ENCODE measurements around the gene SGPL1. TPM values are rescaled to one million over a fixed set of nuclear protein-coding genes. Genes with fewer than 3 reads are reported as not detected.
"Not testable (repeated sequence)": the region's sequence is repeated elsewhere in the genome, so short reads cannot be mapped to it uniquely, and the experiment has no call there.

SGPL1 gene
- total RNA-seq, 2 donors from 2014 or later, result 27.4 to 40.5 TPM

DNA sequence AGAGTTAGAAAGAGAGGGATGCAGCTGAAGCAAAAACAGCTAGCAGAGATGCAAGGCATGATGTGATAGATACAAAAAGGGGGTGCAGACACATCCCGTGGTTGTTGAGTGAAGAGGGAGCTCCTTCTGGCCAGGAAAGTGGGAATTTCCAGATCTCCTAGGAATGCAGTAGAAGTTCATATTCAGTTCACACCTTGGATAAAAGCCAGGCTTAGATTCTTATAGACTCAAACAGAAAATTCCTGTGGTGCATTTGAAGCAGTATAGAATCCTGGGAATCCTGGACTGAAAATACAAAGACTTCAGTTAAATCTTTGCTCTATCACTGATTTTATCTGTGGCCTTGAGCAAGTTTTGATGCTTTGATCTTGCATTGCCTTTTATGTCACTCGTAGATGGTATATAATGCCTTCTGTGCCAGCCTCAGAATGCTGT is 33.9 kb downstream of the SGPL1 start:
- ATAC-seq (no peak), DNase-seq (ENCODE audit: low spot score) (no peak)
- Mint-ChIP-seq H3K27me3 (no peaks in the 10 kb centered on the region), H3K36me3 (no peaks in the 10 kb centered on the region), H3K4me3 (no peak overlapping the region), H3K27ac (no peak overlapping the region), H3K9me3 (no peaks in the 10 kb centered on the region), H3K4me1 (ENCODE audit: low read depth in 2 of 2) (peaks cover 10 to 13% of the 10 kb centered on the region in 2 donors)

DNA sequence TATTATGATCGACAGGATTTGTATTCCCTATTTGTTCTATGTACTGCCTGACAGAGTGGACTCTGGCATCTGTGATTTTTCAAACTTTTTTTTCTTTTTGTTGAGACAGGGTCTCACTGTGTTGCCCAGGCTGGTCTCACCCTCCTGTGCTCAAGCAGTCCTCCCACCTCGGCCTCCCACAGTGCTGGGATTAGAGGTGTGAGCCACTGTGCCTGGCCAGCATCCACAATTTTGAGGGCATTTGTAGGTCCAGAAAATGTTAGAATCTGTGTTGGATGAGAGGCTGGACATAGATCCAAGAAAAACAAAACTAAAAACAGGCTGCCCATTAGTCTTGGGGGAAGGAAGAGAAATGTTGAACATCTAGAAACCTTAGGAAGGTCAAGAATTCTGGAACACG is 34.3 kb downstream of the SGPL1 start:
- no peak for ATAC-seq
- no peak overlapping the region for H3K27ac Mint-ChIP-seq

DNA sequence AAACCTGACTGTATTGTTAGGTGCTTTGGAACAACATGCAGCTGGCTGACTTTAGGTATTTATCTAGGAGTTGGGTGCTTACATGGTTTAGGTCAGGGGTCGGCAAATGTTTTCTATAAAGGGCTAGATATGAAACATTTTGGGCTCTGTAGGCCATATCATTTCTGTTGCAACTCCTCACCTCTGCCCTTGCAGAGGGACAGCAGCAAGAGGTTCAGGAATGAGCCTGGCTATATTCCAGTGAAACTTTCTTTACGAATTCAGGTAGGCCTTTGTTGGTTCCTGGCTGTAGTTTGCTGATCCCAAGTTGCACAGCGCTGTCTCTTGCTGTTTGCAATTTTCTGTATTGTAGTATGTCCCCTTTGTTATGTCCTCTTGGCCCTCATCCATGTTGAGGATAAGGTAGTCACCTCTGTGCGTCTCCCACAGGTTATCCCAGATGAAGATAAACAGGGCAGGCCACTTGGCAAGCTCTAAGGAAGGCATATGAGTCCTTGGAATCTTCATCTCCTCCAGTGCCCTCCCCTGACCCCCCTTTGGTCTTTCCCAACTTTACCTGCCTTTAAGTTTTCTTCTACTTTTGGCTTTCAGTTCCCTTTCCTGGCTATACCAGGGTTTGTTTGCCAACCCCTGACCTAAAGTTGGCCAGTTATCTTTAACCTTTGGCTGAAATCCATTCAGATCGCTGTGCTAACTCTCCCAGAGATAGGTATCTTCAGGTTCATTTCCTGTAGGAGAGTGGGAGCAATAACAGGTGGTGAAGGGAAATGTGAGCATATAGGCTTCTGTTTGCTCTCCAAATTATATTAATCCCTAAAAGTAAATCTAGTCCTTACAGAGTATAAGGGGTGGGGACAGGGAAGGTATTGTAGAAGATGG is 36.1 kb downstream of the SGPL1 start:
- DNase-seq (ENCODE audit: low spot score) (no peak), ATAC-seq (no peak)
- no peaks in the 10 kb centered on the region for H3K27me3 Mint-ChIP-seq
- peaks cover 21 to 23% of the 10 kb centered on the region in 2 donors for H3K4me1 Mint-ChIP-seq (ENCODE audit: low read depth in 2 of 2)
- H3K9me3 Mint-ChIP-seq, result no peaks in the 10 kb centered on the region
- H3K4me3 Mint-ChIP-seq, result no peak overlapping the region
- H3K36me3 Mint-ChIP-seq, result no peaks in the 10 kb centered on the region
- H3K27ac Mint-ChIP-seq, result no peak overlapping the region

More for the DNA sequence above, 34.3 kb downstream of the SGPL1 start:
- DNase-seq (ENCODE audit: low spot score), result no peak
- H3K4me1 Mint-ChIP-seq (ENCODE audit: low read depth in 2 of 2), result peaks cover 10 to 13% of the 10 kb centered on the region in 2 donors
- H3K4me3 Mint-ChIP-seq, result no peak overlapping the region
- H3K27me3 Mint-ChIP-seq, result no peaks in the 10 kb centered on the region
- H3K36me3 Mint-ChIP-seq, result no peaks in the 10 kb centered on the region
- no peaks in the 10 kb centered on the region for H3K9me3 Mint-ChIP-seq

DNA sequence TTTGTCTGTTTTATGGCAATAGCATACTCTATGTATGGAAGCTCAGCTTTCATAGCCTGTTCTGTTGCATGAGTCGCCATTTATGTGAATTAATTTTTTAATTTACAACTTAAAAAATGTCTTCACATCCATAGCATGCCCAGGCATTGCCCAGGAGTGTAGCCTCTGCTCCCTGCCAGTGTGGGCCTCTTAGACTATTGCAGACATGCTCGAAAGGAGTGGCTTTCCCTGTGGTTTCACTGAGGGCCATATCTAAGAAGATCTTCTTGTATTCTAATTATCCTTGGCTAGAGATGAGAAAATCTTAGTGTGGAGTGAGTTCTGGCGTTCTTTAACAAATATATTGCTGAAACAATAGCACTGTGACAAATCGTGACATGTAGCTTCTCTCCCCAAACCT is 37.3 kb downstream of the SGPL1 start:
- Mint-ChIP-seq H3K4me1 (ENCODE audit: low read depth in 2 of 2) (peaks cover 21 to 24% of the 10 kb centered on the region in 2 donors), H3K4me3 (no peak overlapping the region), H3K9me3 (no peaks in the 10 kb centered on the region), H3K27me3 (no peaks in the 10 kb centered on the region), H3K27ac (no peak overlapping the region), H3K36me3 (no peaks in the 10 kb centered on the region)
- ATAC-seq, result no peak
- no peak for DNase-seq (ENCODE audit: low spot score)

DNA sequence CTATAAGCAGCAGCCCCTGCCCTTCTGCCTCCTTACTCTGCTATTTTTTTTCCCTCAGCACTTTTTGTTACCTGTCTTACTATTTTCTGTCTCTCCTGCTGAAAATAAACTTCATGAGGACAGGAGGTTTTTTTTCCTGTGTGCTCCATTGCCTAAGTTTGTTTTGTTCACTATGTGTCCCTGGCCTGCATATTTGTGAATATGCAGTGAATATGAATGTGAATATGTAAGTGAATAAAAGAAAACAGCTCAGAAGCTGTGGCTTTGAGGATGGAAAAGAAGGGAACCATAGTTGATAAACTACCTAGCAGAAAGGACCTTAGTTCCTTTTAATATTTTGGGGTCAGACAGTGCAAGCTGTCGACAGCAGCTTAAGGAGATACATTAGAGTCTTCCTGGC is 37.7 kb downstream of the SGPL1 start:
- H3K36me3 Mint-ChIP-seq, result peaks cover 1% of the 10 kb centered on the region
- no peak overlapping the region for H3K27ac Mint-ChIP-seq
- ATAC-seq, result no peak
- H3K4me3 Mint-ChIP-seq, result no peak overlapping the region
- H3K27me3 Mint-ChIP-seq, result no peaks in the 10 kb centered on the region
- no peaks in the 10 kb centered on the region for H3K9me3 Mint-ChIP-seq
- no peak for DNase-seq (ENCODE audit: low spot score)
- peaks cover 21 to 23% of the 10 kb centered on the region in 2 donors for H3K4me1 Mint-ChIP-seq (ENCODE audit: low read depth in 2 of 2)

DNA sequence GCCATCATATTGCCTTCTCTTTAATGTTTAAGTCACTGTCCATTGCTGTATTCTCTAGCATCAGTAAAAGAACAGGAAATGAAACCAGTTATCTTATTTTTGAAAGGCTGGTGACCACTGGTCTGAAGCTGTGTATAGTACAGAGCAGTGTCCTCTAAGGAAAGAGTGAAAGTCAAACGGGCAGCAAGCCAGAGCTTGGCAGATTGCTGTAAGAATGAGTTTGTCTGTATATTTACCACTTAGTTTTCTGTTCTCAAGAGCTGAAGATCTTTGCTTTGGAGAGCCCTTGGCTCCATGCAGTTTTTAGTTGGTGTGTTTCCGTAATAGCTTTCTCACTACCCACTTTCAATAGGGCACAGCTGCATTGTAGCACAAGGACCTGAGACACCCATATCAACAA is 40.7 kb downstream of the SGPL1 start:
- H3K4me1 Mint-ChIP-seq (ENCODE audit: low read depth in 2 of 2), result peaks cover 17 to 21% of the 10 kb centered on the region in 2 donors
- H3K4me3 Mint-ChIP-seq, result no peak overlapping the region
- H3K36me3 Mint-ChIP-seq, result peaks cover 21% of the 10 kb centered on the region
- DNase-seq (ENCODE audit: low spot score), result no peak
- no peak for ATAC-seq
- H3K27ac Mint-ChIP-seq, result peak overlapping the region in 1 of 2 donors; percentile 9
- H3K27me3 Mint-ChIP-seq, result no peaks in the 10 kb centered on the region
- no peaks in the 10 kb centered on the region for H3K9me3 Mint-ChIP-seq

DNA sequence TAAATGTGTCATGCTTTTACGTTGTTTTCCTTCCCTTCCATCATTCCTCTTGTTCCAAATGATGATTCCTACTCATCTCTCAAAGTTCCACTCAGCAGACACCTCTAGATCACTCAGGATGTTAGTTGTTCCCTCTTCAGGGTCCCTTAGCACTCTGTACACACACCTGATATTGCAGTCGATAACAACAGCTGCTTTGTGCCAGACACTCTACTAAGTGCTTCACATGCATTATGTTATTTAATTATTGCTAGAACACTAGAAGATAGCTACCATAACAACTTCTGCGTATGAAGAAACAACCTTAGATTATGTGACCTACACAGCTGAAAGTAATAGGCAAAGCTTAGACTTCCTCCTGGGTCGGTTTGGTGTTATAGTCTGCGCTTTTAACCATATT is 43.0 kb downstream of the SGPL1 start:
- Mint-ChIP-seq H3K27me3 (no peaks in the 10 kb centered on the region), H3K4me3 (no peak overlapping the region), H3K9me3 (no peaks in the 10 kb centered on the region), H3K4me1 (ENCODE audit: low read depth in 2 of 2) (peaks cover 21 to 25% of the 10 kb centered on the region in 2 donors), H3K27ac (no peak overlapping the region), H3K36me3 (peaks cover 21% of the 10 kb centered on the region)
- DNase-seq (ENCODE audit: low spot score) (no peak), ATAC-seq (no peak)

DNA sequence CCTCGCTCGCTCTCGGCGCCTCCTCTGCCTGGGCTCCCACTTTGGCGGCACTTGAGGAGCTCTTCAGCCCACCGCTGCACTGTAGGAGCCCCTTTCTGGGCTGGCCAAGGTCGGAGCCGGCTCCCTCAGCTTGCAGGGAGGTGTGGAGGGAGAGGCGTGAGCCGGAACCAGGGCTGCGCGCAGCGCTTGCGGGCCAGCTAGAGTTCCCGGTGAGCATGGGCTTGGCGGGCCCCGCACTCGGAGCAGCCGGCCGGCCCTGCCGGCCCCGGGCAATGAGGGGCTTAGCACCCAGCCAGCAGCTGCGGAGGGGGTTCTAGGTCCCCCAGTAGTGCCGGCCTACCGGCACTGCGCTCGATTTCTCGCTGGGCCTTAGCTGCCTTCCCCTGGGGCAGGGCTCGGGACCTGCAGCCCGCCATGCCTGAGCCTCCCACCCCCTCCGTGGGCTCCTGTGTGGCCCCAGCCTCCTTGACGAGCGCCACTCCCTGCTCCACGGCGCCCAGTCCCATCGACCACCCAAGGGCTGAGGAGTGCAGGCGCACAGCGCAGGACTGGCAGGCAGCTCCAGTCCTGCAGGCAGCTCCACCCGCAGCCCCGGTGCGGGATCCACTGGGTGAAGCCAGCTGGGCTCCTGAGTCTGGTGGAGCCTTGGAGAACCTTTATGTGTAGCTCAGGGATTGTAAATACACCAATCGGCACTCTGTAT is 45.9 kb downstream of the SGPL1 start:
- H3K27ac Mint-ChIP-seq; DNase-seq (ENCODE audit: low spot score); H3K27me3 Mint-ChIP-seq; H3K4me3 Mint-ChIP-seq; ATAC-seq; H3K9me3 Mint-ChIP-seq: not testable (repeated sequence)
- peaks cover 27% of the 10 kb centered on the region for H3K36me3 Mint-ChIP-seq
- H3K4me1 Mint-ChIP-seq (ENCODE audit: low read depth in 2 of 2), result peaks cover 39 to 42% of the 10 kb centered on the region in 2 donors

- no peaks in the 10 kb centered on the region for H3K27me3 Mint-ChIP-seq
- H3K9me3 Mint-ChIP-seq, result no peaks in the 10 kb centered on the region
- peaks cover 24% of the 10 kb centered on the region for H3K36me3 Mint-ChIP-seq
- no peak for DNase-seq (ENCODE audit: low spot score)
- peak overlapping the region in 1 of 2 donors; percentile 52 for H3K27ac Mint-ChIP-seq
- ATAC-seq, result no peak
- peaks cover 34 to 35% of the 10 kb centered on the region in 2 donors for H3K4me1 Mint-ChIP-seq (ENCODE audit: low read depth in 2 of 2)
- H3K4me3 Mint-ChIP-seq, result no peak overlapping the region
Measured at GRCh38 chr10:70863470-70864160, 47.9 kb downstream of the SGPL1 start.

DNA sequence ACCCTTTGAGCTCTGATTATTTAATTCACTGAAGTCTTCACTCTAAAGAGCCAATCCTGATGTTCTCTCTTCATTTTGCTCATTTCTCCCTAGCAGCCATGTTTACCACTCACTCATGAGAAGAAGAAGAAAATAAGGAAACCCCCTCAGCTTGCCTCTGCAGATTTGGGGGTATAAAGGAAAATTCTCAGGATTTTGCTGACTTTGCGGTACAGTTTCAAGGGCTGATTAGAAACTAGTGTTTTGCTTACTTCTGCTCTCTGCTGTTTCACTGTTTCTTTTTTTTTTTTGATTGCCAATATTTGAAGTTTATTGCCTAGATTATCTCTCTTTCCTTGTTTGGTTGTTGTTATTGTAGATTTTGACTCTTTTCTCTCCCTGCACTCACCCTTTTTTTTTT is 49.2 kb downstream of the SGPL1 start:
- peaks cover 32 to 35% of the 10 kb centered on the region in 2 donors for H3K4me1 Mint-ChIP-seq (ENCODE audit: low read depth in 2 of 2)
- no peak for DNase-seq (ENCODE audit: low spot score)
- ATAC-seq, result no peak
- no peak overlapping the region for H3K4me3 Mint-ChIP-seq
- peak overlapping the region in 1 of 2 donors; percentile 38 for H3K27ac Mint-ChIP-seq
- H3K36me3 Mint-ChIP-seq, result peaks cover 20% of the 10 kb centered on the region
- H3K9me3 Mint-ChIP-seq, result no peaks in the 10 kb centered on the region
- H3K27me3 Mint-ChIP-seq, result no peaks in the 10 kb centered on the region

- Mint-ChIP-seq H3K9me3 (no peaks in the 10 kb centered on the region), H3K4me3 (peak overlapping the region; percentile 5), H3K4me1 (ENCODE audit: low read depth in 2 of 2) (peaks cover 30 to 35% of the 10 kb centered on the region in 2 donors), H3K27ac (peak overlapping the region in 1 of 2 donors; percentile 41), H3K27me3 (no peaks in the 10 kb centered on the region), H3K36me3 (peaks cover 12% of the 10 kb centered on the region)
- peak; percentile 85 for ATAC-seq
- DNase-seq (ENCODE audit: low spot score), result peak; percentile 69
Measured at GRCh38 chr10:70866424-70866823, 50.7 kb downstream of the SGPL1 start.

- Mint-ChIP-seq H3K4me1 (ENCODE audit: low read depth in 2 of 2) (no peaks in the 10 kb centered on the region), H3K9me3 (no peaks in the 10 kb centered on the region), H3K27me3 (no peaks in the 10 kb centered on the region), H3K36me3 (peaks cover 19% of the 10 kb centered on the region), H3K27ac (no peak overlapping the region), H3K4me3 (no peak overlapping the region)
- ATAC-seq, result no peak
- no peak for DNase-seq (ENCODE audit: low spot score)
Measured at GRCh38 chr10:70872291-70872690, 56.5 kb downstream of the SGPL1 start.

GRCh38 chr10:70874061-70874460 is 58.3 kb downstream of the SGPL1 start:
- H3K4me1 Mint-ChIP-seq (ENCODE audit: low read depth in 2 of 2), result peaks cover 0 to 2% of the 10 kb centered on the region in 2 donors
- H3K36me3 Mint-ChIP-seq, result peaks cover 21% of the 10 kb centered on the region
- DNase-seq (ENCODE audit: low spot score) (no peak), ATAC-seq (no peak)
- H3K27ac Mint-ChIP-seq, result no peak overlapping the region
- H3K9me3 Mint-ChIP-seq, result no peaks in the 10 kb centered on the region
- no peak overlapping the region for H3K4me3 Mint-ChIP-seq
- no peaks in the 10 kb centered on the region for H3K27me3 Mint-ChIP-seq

Measured in natural killer cell treated with Interleukin-12 subunit alpha and Interleukin-12 subunit beta and Interleukin-15 and Interleukin-18, amount 100 ng/mL, for 72 hours (primary cell).